ENCODE measurements around the gene AZGP1.
"Not testable (repeated sequence)": the region's sequence is repeated elsewhere in the genome, so short reads cannot be mapped to it uniquely, and the experiment has no call there.

The AZGP1 gene

GRCh38 chr7:100000239-100000638 lies 24.4 kb upstream of the AZGP1 start:
- no peaks in the 10 kb centered on the region for H3K9me3 ChIP-seq
- no peak overlapping the region for H3K4me3 ChIP-seq
- no peak overlapping the region for H3K4me2 ChIP-seq
- H3K9ac ChIP-seq = no peak overlapping the region
- no peak overlapping the region for H3K27ac ChIP-seq
- H3K4me1 ChIP-seq = peaks cover 21% of the 10 kb centered on the region
- H3K27me3 ChIP-seq = no peaks in the 10 kb centered on the region
- H3K36me3 ChIP-seq = no peaks in the 10 kb centered on the region
- H4K20me1 ChIP-seq = no peaks in the 10 kb centered on the region
- TF ChIP-seq Cebpa-rat (IDR thresholded peaks at IDR 0.05) = no peak

- Histone ChIP-seq H3K27ac (peak overlapping the region; percentile 56), H3K36me3 (no peaks in the 10 kb centered on the region), H3K4me1 (peaks cover 26% of the 10 kb centered on the region), H3K9me3 (no peaks in the 10 kb centered on the region), H4K20me1 (no peaks in the 10 kb centered on the region), H3K4me3 (peak overlapping the region; percentile 61), H3K9ac (peak overlapping the region; percentile 66), H3K4me2 (peak overlapping the region; percentile 77), H3K27me3 (no peaks in the 10 kb centered on the region)
- TF ChIP-seq Cebpa-rat (IDR thresholded peaks at IDR 0.05) = no peak
These were observed 21.8 kb upstream of the AZGP1 start for GRCh38 chr7:99997545-99998137.

GRCh38 chr7:99996755-99997544 lies 21.1 kb upstream of the AZGP1 start:
- H3K9ac ChIP-seq = peak overlapping the region; percentile 66; the same call in 1 of the 2 replicates
- H3K4me2 ChIP-seq = peak overlapping the region; percentile 77
- H3K36me3 ChIP-seq = no peaks in the 10 kb centered on the region
- no peaks in the 10 kb centered on the region for H3K27me3 ChIP-seq
- H3K9me3 ChIP-seq = no peaks in the 10 kb centered on the region
- peak overlapping the region; percentile 61 for H3K4me3 ChIP-seq
- H4K20me1 ChIP-seq = no peaks in the 10 kb centered on the region
- peak overlapping the region; percentile 56 for H3K27ac ChIP-seq
- no peak for TF ChIP-seq Cebpa-rat (IDR thresholded peaks at IDR 0.05)
- H3K4me1 ChIP-seq = peaks cover 26% of the 10 kb centered on the region

- H3K4me2 ChIP-seq = no peak overlapping the region
- H3K9me3 ChIP-seq = no peaks in the 10 kb centered on the region
- no peaks in the 10 kb centered on the region for H3K36me3 ChIP-seq
- no peak overlapping the region for H3K27ac ChIP-seq
- H3K9ac ChIP-seq = no peak overlapping the region
- no peak for TF ChIP-seq Cebpa-rat (IDR thresholded peaks at IDR 0.05)
- no peak overlapping the region for H3K4me3 ChIP-seq
- no peaks in the 10 kb centered on the region for H3K27me3 ChIP-seq
- H3K4me1 ChIP-seq = peaks cover 26% of the 10 kb centered on the region
- no peaks in the 10 kb centered on the region for H4K20me1 ChIP-seq
These were observed 19.0 kb upstream of the AZGP1 start for GRCh38 chr7:99994819-99995218.

- Histone ChIP-seq H4K20me1 (no peaks in the 10 kb centered on the region), H3K36me3 (no peaks in the 10 kb centered on the region), H3K9me3 (no peaks in the 10 kb centered on the region), H3K9ac (no peak overlapping the region), H3K27me3 (no peaks in the 10 kb centered on the region), H3K4me3 (no peak overlapping the region), H3K4me2 (no peak overlapping the region), H3K4me1 (peaks cover 22% of the 10 kb centered on the region), H3K27ac (no peak overlapping the region)
- TF ChIP-seq Cebpa-rat (IDR thresholded peaks at IDR 0.05) = no peak
These were observed 16.7 kb upstream of the AZGP1 start for GRCh38 chr7:99992330-99993038.

- H3K4me3 ChIP-seq, H3K27ac ChIP-seq, H3K27me3 ChIP-seq, H3K9ac ChIP-seq, H3K9me3 ChIP-seq, H3K4me2 ChIP-seq, H3K36me3 ChIP-seq, H4K20me1 ChIP-seq: not testable (repeated sequence)
- peaks cover 12% of the 10 kb centered on the region for H3K4me1 ChIP-seq
These were observed 15.7 kb upstream of the AZGP1 start for GRCh38 chr7:99991543-99991942.

- Histone ChIP-seq H3K4me1 (peaks cover 5% of the 10 kb centered on the region; the same call in 1 of the 2 replicates), H3K9me3 (no peaks in the 10 kb centered on the region), H3K4me2 (peak overlapping the region; percentile 32), H3K9ac (no peak overlapping the region), H3K27me3 (no peaks in the 10 kb centered on the region), H3K4me3 (no peak overlapping the region), H4K20me1 (no peaks in the 10 kb centered on the region), H3K27ac (no peak overlapping the region), H3K36me3 (no peaks in the 10 kb centered on the region)
- no peak for TF ChIP-seq Cebpa-rat (IDR thresholded peaks at IDR 0.05)
These were observed 14.6 kb upstream of the AZGP1 start for GRCh38 chr7:99990460-99990852.

GRCh38 chr7:99987846-99988245 lies 12.0 kb upstream of the AZGP1 start:
- H3K4me2 ChIP-seq = no peak overlapping the region
- no peaks in the 10 kb centered on the region for H3K27me3 ChIP-seq
- no peaks in the 10 kb centered on the region for H3K36me3 ChIP-seq
- no peaks in the 10 kb centered on the region for H4K20me1 ChIP-seq
- no peak overlapping the region for H3K27ac ChIP-seq
- peaks cover 7% of the 10 kb centered on the region; the same call in 1 of the 2 replicates for H3K4me1 ChIP-seq
- no peaks in the 10 kb centered on the region for H3K9me3 ChIP-seq
- H3K9ac ChIP-seq = no peak overlapping the region
- no peak for TF ChIP-seq Cebpa-rat (IDR thresholded peaks at IDR 0.05)
- H3K4me3 ChIP-seq = no peak overlapping the region

GRCh38 chr7:99987306-99987705 lies 11.5 kb upstream of the AZGP1 start:
- H3K9me3 ChIP-seq, H3K4me3 ChIP-seq, H3K27me3 ChIP-seq, H3K27ac ChIP-seq, H3K36me3 ChIP-seq, H4K20me1 ChIP-seq, H3K9ac ChIP-seq, H3K4me2 ChIP-seq, H3K4me1 ChIP-seq: not testable (repeated sequence)

GRCh38 chr7:99984593-99984992 lies 8.8 kb upstream of the AZGP1 start:
- H3K4me3 ChIP-seq = no peak overlapping the region
- no peaks in the 10 kb centered on the region for H4K20me1 ChIP-seq
- no peak for TF ChIP-seq Cebpa-rat (IDR thresholded peaks at IDR 0.05)
- no peak overlapping the region for H3K9ac ChIP-seq
- H3K27me3 ChIP-seq = no peaks in the 10 kb centered on the region
- H3K36me3 ChIP-seq = no peaks in the 10 kb centered on the region
- peaks cover 13% of the 10 kb centered on the region; the same call in 1 of the 2 replicates for H3K4me1 ChIP-seq
- no peak overlapping the region for H3K27ac ChIP-seq
- no peak overlapping the region for H3K4me2 ChIP-seq
- no peaks in the 10 kb centered on the region for H3K9me3 ChIP-seq

- not testable (repeated sequence) for H3K4me2 ChIP-seq, H3K27ac ChIP-seq, H3K36me3 ChIP-seq, H3K9ac ChIP-seq, H4K20me1 ChIP-seq, H3K9me3 ChIP-seq, H3K27me3 ChIP-seq, H3K4me3 ChIP-seq
- peaks cover 13% of the 10 kb centered on the region; the same call in 1 of the 2 replicates for H3K4me1 ChIP-seq
These were observed 5.2 kb upstream of the AZGP1 start for GRCh38 chr7:99981066-99981465.

GRCh38 chr7:99980448-99980872 lies 4.6 kb upstream of the AZGP1 start:
- not testable (repeated sequence) for H3K4me3 ChIP-seq, H4K20me1 ChIP-seq, H3K27me3 ChIP-seq, H3K9me3 ChIP-seq, H3K36me3 ChIP-seq, H3K27ac ChIP-seq, H3K9ac ChIP-seq, H3K4me2 ChIP-seq
- peaks cover 13% of the 10 kb centered on the region; the same call in 1 of the 2 replicates for H3K4me1 ChIP-seq

- H3K9me3 ChIP-seq, H3K9ac ChIP-seq, H4K20me1 ChIP-seq, H3K27me3 ChIP-seq, H3K4me3 ChIP-seq, H3K27ac ChIP-seq, H3K36me3 ChIP-seq: not testable (repeated sequence)
- Histone ChIP-seq H3K4me2 (peak overlapping the region; percentile 28; the same call in 1 of the 2 replicates), H3K4me1 (peaks cover 13% of the 10 kb centered on the region; the same call in 1 of the 2 replicates)
These were observed 4.0 kb upstream of the AZGP1 start for GRCh38 chr7:99979814-99980225.
